GM12891 (cell line): ENCODE results near the gene MYBPC2.

Experiments used
- POLR2A ChIP-seq: IDR thresholded peaks from 2 replicates; pipeline ENCODE4 v1.6.1; 2011; ENCODE audit warnings: low read depth, low read length, control low read depth
- POLR2AphosphoS5 ChIP-seq: IDR thresholded peaks from 2 replicates; pipeline ENCODE4 v1.6.1; 2011; ENCODE audit warnings: low read depth, low read length, control low read depth
- TAF1 ChIP-seq: IDR thresholded peaks from 2 replicates; pipeline ENCODE4 v1.6.1; 2011; ENCODE audit warnings: low read depth, low read length, control low read depth

- TF ChIP-seq POLR2AphosphoS5 (no peak), POLR2A (no peak), TAF1 (no peak)
These were observed 62.4 kb downstream of the MYBPC2 start for GRCh38 chr19:50495020-50495531.
